Measurements from ENCODE around the gene DDRGK1.

DNA sequence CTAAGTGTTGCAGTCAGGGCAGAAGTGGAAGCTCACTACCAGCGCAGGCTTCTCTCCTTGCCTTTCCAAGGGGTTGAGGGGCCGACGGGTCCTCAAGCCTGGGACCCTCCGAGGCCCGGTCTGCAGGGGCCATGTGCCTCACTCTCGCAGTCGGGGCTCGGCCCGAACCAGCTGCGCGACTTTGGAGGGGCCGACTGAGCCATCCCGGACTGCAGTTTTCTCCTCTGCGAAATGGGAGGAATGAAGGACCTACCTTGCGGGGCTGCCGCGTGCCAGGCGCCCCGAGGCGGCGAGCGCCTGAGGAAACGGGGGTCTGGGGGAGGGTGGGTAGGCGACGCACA is 36.8 kb downstream of the DDRGK1 start:
- TF ChIP-seq, protein P1, sequence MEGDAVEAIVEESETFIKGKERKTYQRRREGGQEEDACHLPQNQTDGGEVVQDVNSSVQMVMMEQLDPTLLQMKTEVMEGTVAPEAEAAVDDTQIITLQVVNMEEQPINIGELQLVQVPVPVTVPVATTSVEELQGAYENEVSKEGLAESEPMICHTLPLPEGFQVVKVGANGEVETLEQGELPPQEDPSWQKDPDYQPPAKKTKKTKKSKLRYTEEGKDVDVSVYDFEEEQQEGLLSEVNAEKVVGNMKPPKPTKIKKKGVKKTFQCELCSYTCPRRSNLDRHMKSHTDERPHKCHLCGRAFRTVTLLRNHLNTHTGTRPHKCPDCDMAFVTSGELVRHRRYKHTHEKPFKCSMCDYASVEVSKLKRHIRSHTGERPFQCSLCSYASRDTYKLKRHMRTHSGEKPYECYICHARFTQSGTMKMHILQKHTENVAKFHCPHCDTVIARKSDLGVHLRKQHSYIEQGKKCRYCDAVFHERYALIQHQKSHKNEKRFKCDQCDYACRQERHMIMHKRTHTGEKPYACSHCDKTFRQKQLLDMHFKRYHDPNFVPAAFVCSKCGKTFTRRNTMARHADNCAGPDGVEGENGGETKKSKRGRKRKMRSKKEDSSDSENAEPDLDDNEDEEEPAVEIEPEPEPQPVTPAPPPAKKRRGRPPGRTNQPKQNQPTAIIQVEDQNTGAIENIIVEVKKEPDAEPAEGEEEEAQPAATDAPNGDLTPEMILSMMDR (IDR thresholded peaks at IDR 0.05; ENCODE audit: low read depth, low read length, missing input control) = no peak
- TF ChIP-seq, protein P2, sequence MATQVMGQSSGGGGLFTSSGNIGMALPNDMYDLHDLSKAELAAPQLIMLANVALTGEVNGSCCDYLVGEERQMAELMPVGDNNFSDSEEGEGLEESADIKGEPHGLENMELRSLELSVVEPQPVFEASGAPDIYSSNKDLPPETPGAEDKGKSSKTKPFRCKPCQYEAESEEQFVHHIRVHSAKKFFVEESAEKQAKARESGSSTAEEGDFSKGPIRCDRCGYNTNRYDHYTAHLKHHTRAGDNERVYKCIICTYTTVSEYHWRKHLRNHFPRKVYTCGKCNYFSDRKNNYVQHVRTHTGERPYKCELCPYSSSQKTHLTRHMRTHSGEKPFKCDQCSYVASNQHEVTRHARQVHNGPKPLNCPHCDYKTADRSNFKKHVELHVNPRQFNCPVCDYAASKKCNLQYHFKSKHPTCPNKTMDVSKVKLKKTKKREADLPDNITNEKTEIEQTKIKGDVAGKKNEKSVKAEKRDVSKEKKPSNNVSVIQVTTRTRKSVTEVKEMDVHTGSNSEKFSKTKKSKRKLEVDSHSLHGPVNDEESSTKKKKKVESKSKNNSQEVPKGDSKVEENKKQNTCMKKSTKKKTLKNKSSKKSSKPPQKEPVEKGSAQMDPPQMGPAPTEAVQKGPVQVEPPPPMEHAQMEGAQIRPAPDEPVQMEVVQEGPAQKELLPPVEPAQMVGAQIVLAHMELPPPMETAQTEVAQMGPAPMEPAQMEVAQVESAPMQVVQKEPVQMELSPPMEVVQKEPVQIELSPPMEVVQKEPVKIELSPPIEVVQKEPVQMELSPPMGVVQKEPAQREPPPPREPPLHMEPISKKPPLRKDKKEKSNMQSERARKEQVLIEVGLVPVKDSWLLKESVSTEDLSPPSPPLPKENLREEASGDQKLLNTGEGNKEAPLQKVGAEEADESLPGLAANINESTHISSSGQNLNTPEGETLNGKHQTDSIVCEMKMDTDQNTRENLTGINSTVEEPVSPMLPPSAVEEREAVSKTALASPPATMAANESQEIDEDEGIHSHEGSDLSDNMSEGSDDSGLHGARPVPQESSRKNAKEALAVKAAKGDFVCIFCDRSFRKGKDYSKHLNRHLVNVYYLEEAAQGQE (IDR thresholded peaks at IDR 0.05) = no peak
- TF ChIP-seq, protein P3, sequence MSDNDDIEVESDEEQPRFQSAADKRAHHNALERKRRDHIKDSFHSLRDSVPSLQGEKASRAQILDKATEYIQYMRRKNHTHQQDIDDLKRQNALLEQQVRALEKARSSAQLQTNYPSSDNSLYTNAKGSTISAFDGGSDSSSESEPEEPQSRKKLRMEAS (IDR thresholded peaks at IDR 0.05) = no peak
- TF ChIP-seq RAD21 (IDR thresholded peaks at IDR 0.05) (no peak), EGR1 (IDR thresholded peaks at IDR 0.05; ENCODE audit: low read depth in 2 of 2) (no peak), TAF1 (conservative IDR thresholded peaks at IDR 0.05) (no peak), YY1 (IDR thresholded peaks at IDR 0.05) (no peak), SP1 (IDR thresholded peaks at IDR 0.05) (no peak), GABPA (IDR thresholded peaks at IDR 0.05 in 1 of 2, conservative IDR thresholded peaks at IDR 0.05 in 1 of 2) (no peak), JUND (IDR thresholded peaks at IDR 0.05) (no peak), HNF4A (conservative IDR thresholded peaks at IDR 0.05) (no peak)
- TF ChIP-seq, protein P4, sequence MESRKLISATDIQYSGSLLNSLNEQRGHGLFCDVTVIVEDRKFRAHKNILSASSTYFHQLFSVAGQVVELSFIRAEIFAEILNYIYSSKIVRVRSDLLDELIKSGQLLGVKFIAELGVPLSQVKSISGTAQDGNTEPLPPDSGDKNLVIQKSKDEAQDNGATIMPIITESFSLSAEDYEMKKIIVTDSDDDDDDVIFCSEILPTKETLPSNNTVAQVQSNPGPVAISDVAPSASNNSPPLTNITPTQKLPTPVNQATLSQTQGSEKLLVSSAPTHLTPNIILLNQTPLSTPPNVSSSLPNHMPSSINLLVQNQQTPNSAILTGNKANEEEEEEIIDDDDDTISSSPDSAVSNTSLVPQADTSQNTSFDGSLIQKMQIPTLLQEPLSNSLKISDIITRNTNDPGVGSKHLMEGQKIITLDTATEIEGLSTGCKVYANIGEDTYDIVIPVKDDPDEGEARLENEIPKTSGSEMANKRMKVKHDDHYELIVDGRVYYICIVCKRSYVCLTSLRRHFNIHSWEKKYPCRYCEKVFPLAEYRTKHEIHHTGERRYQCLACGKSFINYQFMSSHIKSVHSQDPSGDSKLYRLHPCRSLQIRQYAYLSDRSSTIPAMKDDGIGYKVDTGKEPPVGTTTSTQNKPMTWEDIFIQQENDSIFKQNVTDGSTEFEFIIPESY (IDR thresholded peaks at IDR 0.05) = no peak
- TF ChIP-seq, protein P5, sequence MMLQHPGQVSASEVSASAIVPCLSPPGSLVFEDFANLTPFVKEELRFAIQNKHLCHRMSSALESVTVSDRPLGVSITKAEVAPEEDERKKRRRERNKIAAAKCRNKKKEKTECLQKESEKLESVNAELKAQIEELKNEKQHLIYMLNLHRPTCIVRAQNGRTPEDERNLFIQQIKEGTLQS (IDR thresholded peaks at IDR 0.05) = no peak

Measured in liver (tissue), 3 donors.